H9 (cell line): ENCODE data around the gene ZP3. TPM values are rescaled to one million over a fixed set of nuclear protein-coding genes. Genes with fewer than 3 reads are reported as not detected.
"Not testable (repeated sequence)": the region's sequence is repeated elsewhere in the genome, so short reads cannot be mapped to it uniquely, and the experiment has no call there.

Source experiments
- DNase-seq: peaks from one replicate; pipeline ENCODE4 v3.0.0-alpha.2; 2017
- H2AFZ ChIP-seq: one replicate; pipeline ENCODE4 v1.6.1; 2013; ENCODE audit warnings: mild to moderate bottlenecking, low read length, control low read depth, moderate library complexity
- H2AK5ac ChIP-seq: 2 replicates; pipeline ENCODE4 v1.6.1; 2013; ENCODE audit warnings: low read length, control low read depth, mixed read lengths; ENCODE audit not compliant: insufficient read length
- H2BK120ac ChIP-seq: one replicate; pipeline ENCODE4 v1.6.1; 2013; ENCODE audit warnings: low read depth, mild to moderate bottlenecking, low read length, control low read depth, inconsistent platforms; ENCODE audit not compliant: poor library complexity, severe bottlenecking
- H2BK12ac ChIP-seq: 2 replicates; pipeline ENCODE4 v1.6.1; 2013; ENCODE audit warnings: low read length, control low read depth, mixed read lengths, low read depth; ENCODE audit not compliant: insufficient read length
- H2BK15ac ChIP-seq: 2 replicates; pipeline ENCODE4 v1.6.1; 2013; ENCODE audit warnings: low read depth, low read length, control low read depth
- H2BK20ac ChIP-seq: one replicate; pipeline ENCODE4 v1.6.1; 2013; ENCODE audit warnings: low read depth, mild to moderate bottlenecking, low read length, control low read depth, inconsistent platforms; ENCODE audit not compliant: poor library complexity, severe bottlenecking
- H2BK5ac ChIP-seq: 2 replicates; pipeline ENCODE4 v1.6.1; 2013; ENCODE audit warnings: low read length, control low read depth, mixed read lengths; ENCODE audit not compliant: insufficient read length
- H3K14ac ChIP-seq: 2 replicates; pipeline ENCODE4 v1.6.1; 2013; ENCODE audit warnings: low read length, control low read depth; ENCODE audit not compliant: insufficient read depth
- H3K18ac ChIP-seq: 2 replicates; pipeline ENCODE4 v1.6.1; 2013; ENCODE audit warnings: low read depth, mild to moderate bottlenecking, mixed read lengths, low read length, control low read depth; ENCODE audit not compliant: insufficient read length
- H3K23ac ChIP-seq: 2 replicates; pipeline ENCODE4 v1.6.1; 2013; ENCODE audit warnings: low read length, control low read depth, mixed read lengths, low read depth; ENCODE audit not compliant: insufficient read length
- H3K23me2 ChIP-seq: 2 replicates; pipeline ENCODE4 v1.6.1; 2013; ENCODE audit warnings: low read depth, mild to moderate bottlenecking, mixed read lengths, low read length, control low read depth; ENCODE audit not compliant: insufficient read length, poor library complexity, severe bottlenecking
- H3K27ac ChIP-seq: 2 replicates; pipeline ENCODE4 v1.5.1; 2013; ENCODE audit warnings: low read length, control low read depth, mixed read lengths, low read depth; ENCODE audit not compliant: insufficient read length
- H3K27me3 ChIP-seq: 2 replicates; pipeline ENCODE4 v1.6.1; 2013; ENCODE audit warnings: low read length, control low read depth, inconsistent platforms; ENCODE audit not compliant: insufficient read depth
- H3K4ac ChIP-seq: 2 replicates; pipeline ENCODE4 v1.6.1; 2013; ENCODE audit warnings: low read depth, mild to moderate bottlenecking, control low read depth, inconsistent platforms, low read length, moderate library complexity
- H3K4me1 ChIP-seq: 2 replicates; pipeline ENCODE4 v1.6.1; 2013; ENCODE audit warnings: low read length, control low read depth, inconsistent platforms; ENCODE audit not compliant: insufficient read depth
- H3K4me2 ChIP-seq: 2 replicates; pipeline ENCODE4 v1.6.1; 2013; ENCODE audit warnings: low read length, control low read depth, mixed read lengths; ENCODE audit not compliant: insufficient read length, insufficient read depth
- H3K56ac ChIP-seq: 2 replicates; pipeline ENCODE4 v1.6.1; 2013; ENCODE audit warnings: low read depth, mild to moderate bottlenecking, mixed read lengths, low read length, control low read depth; ENCODE audit not compliant: insufficient read length
- H3K79me1 ChIP-seq: 2 replicates; pipeline ENCODE4 v1.6.1; 2013; ENCODE audit warnings: low read depth, mild to moderate bottlenecking, moderate library complexity, low read length, control low read depth, inconsistent platforms; ENCODE audit not compliant: insufficient read depth, poor library complexity, severe bottlenecking
- H3K79me2 ChIP-seq: 2 replicates; pipeline ENCODE4 v1.6.1; 2013; ENCODE audit warnings: low read length, control low read depth, inconsistent platforms; ENCODE audit not compliant: insufficient read depth
- H3K9ac ChIP-seq: 2 replicates; pipeline ENCODE4 v1.6.1; 2013; ENCODE audit warnings: low read length, control low read depth, mixed read lengths; ENCODE audit not compliant: insufficient read length; ENCODE audit errors: extremely low read depth
- H3K9me3 ChIP-seq: one replicate; pipeline ENCODE4 v1.6.1; 2013; ENCODE audit warnings: low read depth, low read length, inconsistent platforms; ENCODE audit not compliant: control insufficient read depth
- H3T11ph ChIP-seq: one replicate; pipeline ENCODE4 v1.6.1; 2013; ENCODE audit warnings: mild to moderate bottlenecking, low read length, control low read depth, inconsistent platforms
- H4K20me1 ChIP-seq: one replicate; pipeline ENCODE4 v1.6.1; 2013; ENCODE audit not compliant: control insufficient read depth, insufficient read length, insufficient read depth
- H4K5ac ChIP-seq: 2 replicates; pipeline ENCODE4 v1.6.1; 2013; ENCODE audit warnings: low read depth, mild to moderate bottlenecking, mixed read lengths, low read length, control low read depth; ENCODE audit not compliant: insufficient read length
- H4K8ac ChIP-seq: replicated peaks from 2 replicates; pipeline ENCODE4 v1.6.1; 2013; ENCODE audit warnings: low read length, control low read depth, mixed read lengths, low read depth; ENCODE audit not compliant: insufficient read length
- H4K91ac ChIP-seq: 2 replicates; pipeline ENCODE4 v1.6.1; 2013; ENCODE audit warnings: low read depth, mild to moderate bottlenecking, moderate library complexity, mixed read lengths, low read length, control low read depth; ENCODE audit not compliant: insufficient read length
- H3K27ac Mint-ChIP-seq, 3 experiments: 2 replicates in 2 of 3; 3 replicates in 1 of 3; pipeline ENCODE4 v1.8.0; 2020 to 2021; ENCODE audit warnings: mixed read lengths in 3 of 3, mild to moderate bottlenecking in 1 of 3, moderate library complexity in 1 of 3
- H3K27me3 Mint-ChIP-seq: 2 replicates; pipeline ENCODE4 v1.8.0; 2021; ENCODE audit warnings: low read depth, mild to moderate bottlenecking, moderate library complexity, mixed read lengths
- H3K36me3 Mint-ChIP-seq, 3 experiments: 2 replicates in 2 of 3; 3 replicates in 1 of 3; pipeline ENCODE4 v1.8.0; 2020 to 2021; ENCODE audit warnings: low read depth in 3 of 3, mixed read lengths in 3 of 3; ENCODE audit not compliant: insufficient read depth in 1 of 3
- H3K4me1 Mint-ChIP-seq, 2 experiments: 2 replicates each; pipeline ENCODE4 v1.8.0; 2020; ENCODE audit warnings: mixed read lengths in 2 of 2
- H3K4me3 Mint-ChIP-seq, 2 experiments: 2 replicates in 1 of 2; 3 replicates in 1 of 2; pipeline ENCODE4 v1.8.0; 2020 to 2021; ENCODE audit warnings: mild to moderate bottlenecking in 2 of 2, mixed read lengths in 2 of 2, moderate library complexity in 1 of 2
- H3K9me3 Mint-ChIP-seq, 2 experiments: 2 replicates in 1 of 2; 3 replicates in 1 of 2; pipeline ENCODE4 v1.8.0; 2020; ENCODE audit warnings: mild to moderate bottlenecking in 2 of 2, mixed read lengths in 2 of 2, moderate library complexity in 1 of 2
- WGBS: extraction: QIAGEN DNeasy Blood & Tissue Kit; methylation state at CpG from one replicate; pipeline ENCODE4 v1.1.7; 2013; ENCODE audit warnings: missing lambda C conversion rate, low lambda C conversion rate, mixed read lengths; ENCODE audit not compliant: insufficient read length; ENCODE audit errors: extremely low coverage; 5-methylcytosine and 5-hydroxymethylcytosine counted together
- total RNA-seq: library from RNA; stranded (reverse); gene quantifications from 2 replicates; pipeline ENCODE4 v1.2.1, GENCODE V29; 2021

Gene ZP3
- total RNA-seq, 1 experiment from 2014 or later, result 1.3 TPM

DNA sequence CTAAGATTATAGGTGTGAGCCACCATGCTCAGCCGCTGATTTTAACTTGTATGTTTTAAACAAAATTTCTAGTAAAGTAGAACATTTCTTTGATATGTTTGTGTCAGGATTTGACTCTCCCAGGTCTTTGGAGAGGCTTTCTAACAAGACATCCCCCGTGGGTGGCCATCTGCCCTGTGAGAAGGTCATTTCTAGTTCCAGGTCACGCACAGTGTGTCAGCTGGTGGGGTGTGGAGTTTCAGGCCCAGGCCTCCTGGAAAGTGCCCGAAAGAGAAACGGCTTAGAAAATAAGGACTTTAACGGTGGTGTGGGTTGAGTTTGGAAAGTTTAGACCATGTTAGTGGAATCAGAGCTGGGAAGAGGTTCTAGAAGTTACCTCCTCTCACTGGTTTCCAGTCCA is 48.3 kb downstream of the ZP3 start:
- not testable (repeated sequence) for H2BK120ac ChIP-seq, H4K5ac ChIP-seq, H3K27me3 Mint-ChIP-seq, H2BK20ac ChIP-seq, H3K23me2 ChIP-seq, H3K27me3 ChIP-seq, H3K79me1 ChIP-seq, H3K56ac ChIP-seq, H3K4me2 ChIP-seq, H2AFZ ChIP-seq, H4K20me1 ChIP-seq, H2AK5ac ChIP-seq, H2BK15ac ChIP-seq, H3K23ac ChIP-seq, H3K14ac ChIP-seq, H2BK5ac ChIP-seq, H2BK12ac ChIP-seq, H3K9ac ChIP-seq, DNase-seq, H3K4ac ChIP-seq, H3K27ac Mint-ChIP-seq, H3K4me3 Mint-ChIP-seq, H3T11ph ChIP-seq, H3K4me1 Mint-ChIP-seq, H3K4me1 ChIP-seq, H3K36me3 Mint-ChIP-seq, H4K91ac ChIP-seq, H4K8ac ChIP-seq, H3K9me3 Mint-ChIP-seq, H3K79me2 ChIP-seq, H3K18ac ChIP-seq, H3K9me3 ChIP-seq, H3K27ac ChIP-seq
- no CpG with 5 or more reads among the region's 6 CpGs for WGBS

DNA sequence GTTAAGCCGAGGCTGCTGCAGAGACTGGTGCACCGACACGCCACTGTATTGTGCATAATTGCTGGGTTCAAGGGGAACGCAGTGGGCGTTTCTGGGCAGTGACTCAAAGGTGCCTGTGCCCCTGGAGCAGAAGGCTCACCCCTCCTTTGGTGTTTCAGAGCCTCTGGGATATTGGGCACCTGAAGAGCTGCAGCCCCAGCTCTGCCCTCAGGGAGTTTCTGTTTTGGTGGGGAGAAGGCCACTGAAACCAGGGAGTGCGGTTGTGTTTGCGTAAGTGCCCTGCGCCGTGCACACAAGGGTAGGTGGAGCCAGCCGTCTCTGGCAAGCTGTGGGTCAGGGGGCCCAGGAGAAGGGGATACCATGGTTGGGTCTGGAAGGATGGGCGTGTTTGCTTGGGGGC is 51.5 kb downstream of the ZP3 start:
- not testable (repeated sequence) for H4K8ac ChIP-seq, H3K36me3 Mint-ChIP-seq, H3K9ac ChIP-seq, H3K79me2 ChIP-seq, H3T11ph ChIP-seq, H3K27me3 Mint-ChIP-seq, H3K4me3 Mint-ChIP-seq, H3K4ac ChIP-seq, DNase-seq, H3K14ac ChIP-seq, H3K27me3 ChIP-seq, H3K18ac ChIP-seq, H3K27ac Mint-ChIP-seq, H2BK20ac ChIP-seq, H3K9me3 Mint-ChIP-seq, H3K4me1 ChIP-seq, H2BK120ac ChIP-seq, H2BK5ac ChIP-seq, H3K9me3 ChIP-seq, H4K20me1 ChIP-seq, H3K79me1 ChIP-seq, H4K5ac ChIP-seq, H2BK15ac ChIP-seq, H2AK5ac ChIP-seq, H3K4me2 ChIP-seq, H3K23ac ChIP-seq, H3K27ac ChIP-seq, H3K4me1 Mint-ChIP-seq, H4K91ac ChIP-seq, H2AFZ ChIP-seq, H3K23me2 ChIP-seq, H2BK12ac ChIP-seq, H3K56ac ChIP-seq
- no CpG with 5 or more reads among the region's 11 CpGs for WGBS
